PC-9 (cell line): ENCODE measurements around the gene TRA2B. TPM values are rescaled to one million over a fixed set of nuclear protein-coding genes. Genes with fewer than 3 reads are reported as not detected.

Experiments used
- BruUV-seq: library from RNA; stranded (reverse); fragments of 400-500 nt; replicated peaks from 2 replicates; lab custom pipeline; 2021; lab: Mats Ljungman, UMichigan
- CTCF ChIA-PET: fragments of 300-600 bp; sonication (Branson Sonifier 250); formaldehyde crosslinking; loops from one replicate; lab custom pipeline; 2022; ENCODE audit warnings: antibody characterized with exemption; lab: Charles Lee
- POLR2A ChIA-PET: fragments of 300-600 bp; sonication (Branson Sonifier 250); formaldehyde crosslinking; loops from one replicate; lab custom pipeline; 2022; ENCODE audit warnings: antibody characterized with exemption; ENCODE audit not compliant: unreplicated experiment; lab: Charles Lee
- DNase-seq, 2 experiments: peaks; one replicate each; pipeline versions ENCODE4 v3.0.0 to v3.0.0-alpha.2; 2015 to 2022; ENCODE audit warnings: mixed read lengths in 1 of 2
- H2AFZ ChIP-seq: fragments of 200-600 bp; sonication (generic); 2 replicates; pipeline ENCODE4 v1.8.1; 2017; ENCODE audit warnings: antibody characterized with exemption
- H3F3A ChIP-seq: fragments of 200-600 bp; sonication (generic); 2 replicates; pipeline ENCODE4 v1.8.1; 2017; ENCODE audit warnings: antibody characterized with exemption, mild to moderate bottlenecking, low read depth; ENCODE audit not compliant: insufficient read depth
- H3K27ac ChIP-seq: fragments of 200-600 bp; sonication (generic); 2 replicates; pipeline ENCODE4 v1.6.1; 2016; ENCODE audit warnings: mixed run types
- H3K27me3 ChIP-seq: fragments of 200-600 bp; sonication (generic); 2 replicates; pipeline ENCODE4 v1.6.1; 2016; ENCODE audit warnings: low read depth, mixed run types; ENCODE audit not compliant: insufficient read depth
- H3K36me3 ChIP-seq: fragments of 200-600 bp; sonication (generic); 2 replicates; pipeline ENCODE4 v1.6.1; 2016; ENCODE audit warnings: low read depth, mixed run types
- H3K4me1 ChIP-seq: fragments of 200-600 bp; sonication (generic); replicated peaks from 2 replicates; pipeline ENCODE4 v1.6.1; 2016; ENCODE audit warnings: mixed run types; ENCODE audit not compliant: insufficient read depth
- H3K4me2 ChIP-seq: fragments of 200-600 bp; sonication (generic); 2 replicates; pipeline ENCODE4 v1.6.1; 2017; ENCODE audit warnings: mixed run types
- H3K4me3 ChIP-seq: fragments of 200-600 bp; sonication (generic); 2 replicates; pipeline ENCODE4 v1.6.1; 2016; ENCODE audit warnings: mixed run types
- H3K79me2 ChIP-seq: fragments of 200-600 bp; sonication (generic); 2 replicates; pipeline ENCODE4 v1.6.1; 2017; ENCODE audit warnings: low read depth, mixed run types
- H3K9me2 ChIP-seq: fragments of 200-600 bp; sonication (generic); 2 replicates; pipeline ENCODE4 v1.8.1; 2017; ENCODE audit warnings: mild to moderate bottlenecking; ENCODE audit not compliant: insufficient read depth
- H3K9me3 ChIP-seq: fragments of 200-600 bp; sonication (generic); 2 replicates; pipeline ENCODE4 v1.8.1; 2016; ENCODE audit warnings: low read depth; ENCODE audit not compliant: insufficient read depth
- H4K20me1 ChIP-seq: fragments of 200-600 bp; sonication (generic); 2 replicates; pipeline ENCODE4 v1.8.1; 2017; ENCODE audit not compliant: insufficient read depth
- EZH2 ChIP-seq: fragments of 200-600 bp; sonication (generic); IDR thresholded peaks from 2 replicates; pipeline ENCODE4 v1.8.0; 2017; ENCODE audit warnings: antibody characterized with exemption, low read depth
- intact Hi-C: fragments of 100-400 bp; cut with micrococcal nuclease; formaldehyde crosslinking; loops from one replicate; pipeline ENCODE4 v1.10.0; 2022; ENCODE audit not compliant: unreplicated experiment
- total RNA-seq: library from RNA; stranded (reverse); gene quantifications from 2 replicates; pipeline ENCODE4 v1.2.3, GENCODE V29; 2021
- TF ChIP-seq, protein P1 (sequence below): fragments of 200-600 bp; sonication (generic); conservative IDR thresholded peaks from 2 replicates; pipeline ENCODE4 v1.6.1; 2017; ENCODE audit warnings: mixed run types, antibody characterized with exemption, mild to moderate bottlenecking, moderate library complexity

Gene TRA2B
- total RNA-seq, 1 experiment from 2014 or later = 158 TPM

DNA sequence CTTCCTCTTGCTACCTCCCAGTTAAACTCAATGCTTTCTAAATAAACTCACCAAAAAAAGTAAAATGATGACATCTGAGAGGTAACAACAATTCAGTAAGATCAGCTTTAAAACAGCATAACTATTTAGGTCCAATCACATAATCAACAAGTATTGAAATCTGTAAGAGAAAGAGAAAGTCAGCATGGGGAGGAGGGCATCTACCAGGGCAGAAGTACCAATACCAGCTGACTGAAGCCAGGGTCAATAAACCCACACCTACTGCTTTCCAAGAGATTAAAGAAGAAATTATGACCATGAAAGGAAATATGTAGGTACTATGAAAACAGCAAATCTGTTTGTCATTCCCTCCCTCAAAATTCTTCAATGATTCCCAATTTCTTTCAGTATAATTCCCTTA lies 70.8 kb downstream of the TRA2B start:
- no peaks in the 10 kb centered on the region for H3K9me2 ChIP-seq
- ChIA-PET POLR2A (no interaction called here), CTCF (no interaction called here)
- no peaks in the 10 kb centered on the region for H3F3A ChIP-seq
- no peaks in the 10 kb centered on the region for H4K20me1 ChIP-seq
- no peak for TF ChIP-seq EZH2
- TF ChIP-seq, protein P1, sequence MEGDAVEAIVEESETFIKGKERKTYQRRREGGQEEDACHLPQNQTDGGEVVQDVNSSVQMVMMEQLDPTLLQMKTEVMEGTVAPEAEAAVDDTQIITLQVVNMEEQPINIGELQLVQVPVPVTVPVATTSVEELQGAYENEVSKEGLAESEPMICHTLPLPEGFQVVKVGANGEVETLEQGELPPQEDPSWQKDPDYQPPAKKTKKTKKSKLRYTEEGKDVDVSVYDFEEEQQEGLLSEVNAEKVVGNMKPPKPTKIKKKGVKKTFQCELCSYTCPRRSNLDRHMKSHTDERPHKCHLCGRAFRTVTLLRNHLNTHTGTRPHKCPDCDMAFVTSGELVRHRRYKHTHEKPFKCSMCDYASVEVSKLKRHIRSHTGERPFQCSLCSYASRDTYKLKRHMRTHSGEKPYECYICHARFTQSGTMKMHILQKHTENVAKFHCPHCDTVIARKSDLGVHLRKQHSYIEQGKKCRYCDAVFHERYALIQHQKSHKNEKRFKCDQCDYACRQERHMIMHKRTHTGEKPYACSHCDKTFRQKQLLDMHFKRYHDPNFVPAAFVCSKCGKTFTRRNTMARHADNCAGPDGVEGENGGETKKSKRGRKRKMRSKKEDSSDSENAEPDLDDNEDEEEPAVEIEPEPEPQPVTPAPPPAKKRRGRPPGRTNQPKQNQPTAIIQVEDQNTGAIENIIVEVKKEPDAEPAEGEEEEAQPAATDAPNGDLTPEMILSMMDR = no peak
- no peak for DNase-seq
- intact Hi-C loops = no loop called here
- H3K4me1 ChIP-seq = no peaks in the 10 kb centered on the region
- H3K4me3 ChIP-seq = no peak overlapping the region
- H3K79me2 ChIP-seq = no peaks in the 10 kb centered on the region
- H3K9me3 ChIP-seq = no peaks in the 10 kb centered on the region
- no peaks in the 10 kb centered on the region for H3K36me3 ChIP-seq
- H2AFZ ChIP-seq = no peak overlapping the region; the same call in 1 of the 2 replicates
- no peak overlapping the region for H3K4me2 ChIP-seq
- no TSS peak for BruUV-seq
- H3K27me3 ChIP-seq = no peaks in the 10 kb centered on the region
- no peak overlapping the region for H3K27ac ChIP-seq

- ChIA-PET POLR2A (no interaction called here), CTCF (no interaction called here)
- Histone ChIP-seq H2AFZ (no peak overlapping the region), H3K36me3 (no peaks in the 10 kb centered on the region), H3K79me2 (no peaks in the 10 kb centered on the region), H3K4me2 (no peak overlapping the region), H3K9me3 (no peaks in the 10 kb centered on the region), H3K4me1 (no peaks in the 10 kb centered on the region), H3K4me3 (no peak overlapping the region), H3K9me2 (no peaks in the 10 kb centered on the region), H4K20me1 (no peaks in the 10 kb centered on the region), H3K27ac (no peak overlapping the region), H3F3A (no peaks in the 10 kb centered on the region), H3K27me3 (no peaks in the 10 kb centered on the region)
- no TSS peak for BruUV-seq
- intact Hi-C loops = no loop called here
- TF ChIP-seq EZH2 = no peak
- TF ChIP-seq, protein P1 = no peak
- DNase-seq = no peak
Measured at GRCh38 chr3:185866555-185866954, 71.3 kb downstream of the TRA2B start.

Other genes with a start within 250 kb of the TRA2B start
- 140 and 150 TPM in 2 replicates for gene IGF2BP2, start 113.0 kb downstream of the TRA2B start, total RNA-seq
- gene ETV5, start 171.1 kb upstream of the TRA2B start, total RNA-seq = 39.3 and 65.7 TPM in 2 replicates